ENCODE measurements around the gene GGT7.

- no peak for TF ChIP-seq MXI1 (IDR thresholded peaks at IDR 0.05; ENCODE audit: borderline replicate concordance, low read depth, low read length)
- TF ChIP-seq, protein P1, sequence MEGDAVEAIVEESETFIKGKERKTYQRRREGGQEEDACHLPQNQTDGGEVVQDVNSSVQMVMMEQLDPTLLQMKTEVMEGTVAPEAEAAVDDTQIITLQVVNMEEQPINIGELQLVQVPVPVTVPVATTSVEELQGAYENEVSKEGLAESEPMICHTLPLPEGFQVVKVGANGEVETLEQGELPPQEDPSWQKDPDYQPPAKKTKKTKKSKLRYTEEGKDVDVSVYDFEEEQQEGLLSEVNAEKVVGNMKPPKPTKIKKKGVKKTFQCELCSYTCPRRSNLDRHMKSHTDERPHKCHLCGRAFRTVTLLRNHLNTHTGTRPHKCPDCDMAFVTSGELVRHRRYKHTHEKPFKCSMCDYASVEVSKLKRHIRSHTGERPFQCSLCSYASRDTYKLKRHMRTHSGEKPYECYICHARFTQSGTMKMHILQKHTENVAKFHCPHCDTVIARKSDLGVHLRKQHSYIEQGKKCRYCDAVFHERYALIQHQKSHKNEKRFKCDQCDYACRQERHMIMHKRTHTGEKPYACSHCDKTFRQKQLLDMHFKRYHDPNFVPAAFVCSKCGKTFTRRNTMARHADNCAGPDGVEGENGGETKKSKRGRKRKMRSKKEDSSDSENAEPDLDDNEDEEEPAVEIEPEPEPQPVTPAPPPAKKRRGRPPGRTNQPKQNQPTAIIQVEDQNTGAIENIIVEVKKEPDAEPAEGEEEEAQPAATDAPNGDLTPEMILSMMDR (conservative IDR thresholded peaks at IDR 0.05; ENCODE audit: low read depth, low read length), result no peak
- TF ChIP-seq BHLHE40 (IDR thresholded peaks at IDR 0.05; ENCODE audit: low read depth, low read length), result no peak
- no peak for TF ChIP-seq SMC3 (IDR thresholded peaks at IDR 0.05; ENCODE audit: low read depth, low read length)
- no peak for TF ChIP-seq USF2 (IDR thresholded peaks at IDR 0.05; ENCODE audit: low read depth, low read length)
- no peak for TF ChIP-seq CEBPB (IDR thresholded peaks at IDR 0.05; ENCODE audit: low read depth, low read length)
These were observed 54.9 kb downstream of the GGT7 start for GRCh38 chr20:34817801-34818200.
